Keratinocyte (primary cell): ENCODE results near the gene ASIC2.

ENCODE experiments used
- EZH2 ChIP-seq: IDR thresholded peaks from one replicate; pipeline ENCODE4 v1.6.1; 2012; ENCODE audit warnings: inconsistent platforms, mild to moderate bottlenecking, low read length, moderate library complexity
- TF ChIP-seq, protein P1 (sequence below), 3 experiments: IDR thresholded peaks in 1 of 3; conservative IDR thresholded peaks in 1 of 3; optimal IDR thresholded peaks in 1 of 3; 2 replicates in 2 of 3; 3 replicates in 1 of 3; pipeline versions ENCODE3 to v1.5.1; 2011; ENCODE audit warnings: low read length in 3 of 3, mild to moderate bottlenecking in 3 of 3, moderate library complexity in 2 of 3, control low read depth in 1 of 3, inconsistent platforms in 1 of 3; ENCODE audit not compliant: insufficient read depth in 2 of 3; ENCODE audit errors: extremely low read depth in 1 of 3

DNA sequence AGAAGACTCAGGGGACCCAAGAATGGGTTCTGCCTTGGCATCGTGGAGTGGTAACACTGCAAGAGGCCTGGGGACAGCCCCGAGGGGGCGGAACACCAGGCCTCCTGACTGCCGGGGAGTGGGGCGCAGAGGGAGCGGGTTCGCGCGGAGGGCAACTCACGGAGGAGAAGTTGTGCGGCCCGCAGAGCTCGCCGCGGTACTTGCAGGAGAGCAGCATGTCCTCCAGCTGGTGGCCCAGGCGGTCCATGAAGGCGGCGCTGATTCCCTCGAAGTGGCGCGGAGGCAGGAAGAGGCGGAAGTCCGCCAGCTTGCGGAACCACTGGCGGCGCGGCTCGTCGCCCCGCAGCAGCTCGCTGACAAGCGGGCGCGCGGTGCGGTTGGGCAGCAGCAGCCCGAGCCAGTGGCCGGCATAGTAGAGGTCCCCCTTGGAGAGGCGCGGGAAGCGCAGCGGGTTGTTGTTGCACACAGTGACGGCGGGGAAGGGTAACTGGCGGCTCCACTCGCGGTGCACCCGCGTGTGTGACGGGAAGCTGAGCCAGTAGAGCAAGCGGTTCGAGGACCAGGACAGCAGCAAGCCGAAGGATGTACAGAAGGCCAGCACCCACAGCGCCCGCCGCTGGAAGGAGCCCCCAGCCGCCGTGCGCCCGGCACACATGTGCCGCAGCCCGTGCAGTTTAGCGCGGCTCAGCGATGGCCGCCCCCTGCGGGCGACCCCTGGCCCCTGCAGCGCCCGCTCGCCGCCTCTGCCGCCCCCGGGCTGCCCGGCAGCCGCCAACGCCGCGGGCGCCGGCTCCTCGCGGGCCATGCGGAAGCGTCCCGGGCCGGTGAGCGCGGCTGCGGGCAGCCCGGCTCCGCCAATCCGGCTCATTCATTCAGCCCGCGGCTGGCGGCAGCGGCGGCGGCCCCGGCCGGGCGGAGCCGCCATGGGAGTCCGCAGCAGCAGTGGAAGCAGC lies 1.6 kb downstream of the ASIC2 start:
- TF ChIP-seq, protein P1, sequence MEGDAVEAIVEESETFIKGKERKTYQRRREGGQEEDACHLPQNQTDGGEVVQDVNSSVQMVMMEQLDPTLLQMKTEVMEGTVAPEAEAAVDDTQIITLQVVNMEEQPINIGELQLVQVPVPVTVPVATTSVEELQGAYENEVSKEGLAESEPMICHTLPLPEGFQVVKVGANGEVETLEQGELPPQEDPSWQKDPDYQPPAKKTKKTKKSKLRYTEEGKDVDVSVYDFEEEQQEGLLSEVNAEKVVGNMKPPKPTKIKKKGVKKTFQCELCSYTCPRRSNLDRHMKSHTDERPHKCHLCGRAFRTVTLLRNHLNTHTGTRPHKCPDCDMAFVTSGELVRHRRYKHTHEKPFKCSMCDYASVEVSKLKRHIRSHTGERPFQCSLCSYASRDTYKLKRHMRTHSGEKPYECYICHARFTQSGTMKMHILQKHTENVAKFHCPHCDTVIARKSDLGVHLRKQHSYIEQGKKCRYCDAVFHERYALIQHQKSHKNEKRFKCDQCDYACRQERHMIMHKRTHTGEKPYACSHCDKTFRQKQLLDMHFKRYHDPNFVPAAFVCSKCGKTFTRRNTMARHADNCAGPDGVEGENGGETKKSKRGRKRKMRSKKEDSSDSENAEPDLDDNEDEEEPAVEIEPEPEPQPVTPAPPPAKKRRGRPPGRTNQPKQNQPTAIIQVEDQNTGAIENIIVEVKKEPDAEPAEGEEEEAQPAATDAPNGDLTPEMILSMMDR (optimal IDR thresholded peaks at IDR 0.05 in 1 of 3, IDR thresholded peaks at IDR 0.05 in 1 of 3, conservative IDR thresholded peaks at IDR 0.05 in 1 of 3; ENCODE audit: extremely low read depth in 1 of 3, insufficient read depth in 2 of 3, low read length in 3 of 3): peak in 1 of 3 experiments; percentile 31
- peak; percentile 76 for TF ChIP-seq EZH2
